AG04449 (cell line): Measurements from ENCODE around the gene PDX1.
A peak's percentile ranks its signal among the peaks of the same experiment; 100 is the strongest.
"Not testable (repeated sequence)": the region's sequence is repeated elsewhere in the genome, so short reads cannot be mapped to it uniquely, and the experiment has no call there.

Source experiments
- CTCF ChIA-PET: fragments of 350-600 bp; formaldehyde crosslinking; extraction: SDS; loops from one replicate; lab custom pipeline; 2021; ENCODE audit warnings: antibody characterized with exemption; lab: Yijun Ruan, JAX
- POLR2A ChIA-PET: fragments of 400-600, 350-600 bp; formaldehyde crosslinking; extraction: SDS; loops from one replicate; lab custom pipeline; 2020; ENCODE audit warnings: antibody characterized with exemption, inconsistent platforms; lab: Yijun Ruan, JAX
- DNase-seq: peaks from one replicate; pipeline ENCODE4 v3.0.0-alpha.2; 2010; ENCODE audit warnings: low read depth, low spot score
- H3K4me3 ChIP-seq: 2 replicates; pipeline ENCODE4 v1.5.1; 2011; ENCODE audit warnings: low read depth, mild to moderate bottlenecking, control low read depth, low read length
- CTCF ChIP-seq: IDR thresholded peaks from one replicate; pipeline ENCODE4 v1.5.1; 2011; ENCODE audit warnings: mild to moderate bottlenecking, moderate library complexity, low read length, control low read depth, inconsistent platforms; ENCODE audit not compliant: insufficient read depth; ENCODE audit errors: missing control alignments

Gene PDX1

GRCh38 chr13:27960362-27961226 is 40.8 kb downstream of the PDX1 start:
- CTCF ChIA-PET, result interaction anchor here (1.2 to 1.8 kb wide), 4 partner anchors 9 to 599 kb away, joined by 3 to 10 read pairs (median 4); no protein-coding TSS in a partner anchor
- no peak for DNase-seq
- POLR2A ChIA-PET, result no interaction called here

GRCh38 chr13:27961227-27962085 is 41.7 kb downstream of the PDX1 start:
- POLR2A ChIA-PET, result interaction anchor here (0.8 kb wide), 1 partner anchor 423 kb away, joined by 4 read pairs; no protein-coding TSS in a partner anchor
- CTCF ChIA-PET, result interaction anchor here (0.9 to 1.8 kb wide), 7 partner anchors 8 to 600 kb away, joined by 3 to 10 read pairs (median 3); no protein-coding TSS in a partner anchor
- H3K4me3 ChIP-seq, result no peak overlapping the region
- DNase-seq, result no peak
- TF ChIP-seq CTCF, result no peak

More at GRCh38 chr13:27960362-27961226, 40.8 kb downstream of the PDX1 start:
- peak overlapping the region; percentile 15 for H3K4me3 ChIP-seq
- peak; percentile 28 for TF ChIP-seq CTCF

GRCh38 chr13:27962128-27962841 is 42.5 kb downstream of the PDX1 start:
- POLR2A ChIA-PET, result interaction anchor here (0.8 kb wide), 1 partner anchor 423 kb away, joined by 4 read pairs; no protein-coding TSS in a partner anchor

GRCh38 chr13:27962982-27963381 is 43.2 kb downstream of the PDX1 start:
- ChIA-PET CTCF (interaction anchor here (0.6 to 1.8 kb wide), 4 partner anchors 9 to 136 kb away, joined by 3 to 7 read pairs (median 4); no protein-coding TSS in a partner anchor), POLR2A (no interaction called here)
- no peak overlapping the region for H3K4me3 ChIP-seq
- TF ChIP-seq CTCF, result no peak
- DNase-seq, result no peak

More at GRCh38 chr13:27962128-27962841, 42.5 kb downstream of the PDX1 start:
- no peak for DNase-seq
- TF ChIP-seq CTCF, result no peak
- H3K4me3 ChIP-seq, result no peak overlapping the region
- CTCF ChIA-PET, result interaction anchor here (0.6 to 1.8 kb wide), 7 partner anchors 9 to 600 kb away, joined by 3 to 10 read pairs (median 4); no protein-coding TSS in a partner anchor

- ChIA-PET CTCF (interaction anchor here (1.3 to 1.8 kb wide), 2 partner anchors 22 to 136 kb away, joined by 3 to 4 read pairs; no protein-coding TSS in a partner anchor), POLR2A (no interaction called here)
- no peak overlapping the region for H3K4me3 ChIP-seq
- TF ChIP-seq CTCF, result no peak
- no peak for DNase-seq
Observed at GRCh38 chr13:27963491-27963890, 43.7 kb downstream of the PDX1 start.

GRCh38 chr13:27964206-27964605 is 44.4 kb downstream of the PDX1 start:
- H3K4me3 ChIP-seq, DNase-seq, POLR2A ChIA-PET: not testable (repeated sequence)
- CTCF ChIA-PET, result interaction anchor here (1.3 to 2.0 kb wide), 5 partner anchors 10 to 137 kb away, joined by 3 to 13 read pairs (median 4); no protein-coding TSS in a partner anchor
